HEK293 (cell line): Measurements from ENCODE around the gene DPEP1.

Source experiments
- EGR2 ChIP-seq: fragments of 450-650 bp; formaldehyde crosslinking; IDR thresholded peaks from 2 replicates; pipeline ENCODE4 v1.5.1; 2016; ENCODE audit warnings: low read depth, missing biosample characterization, missing genetic modification characterization
- MEIS1 ChIP-seq: sonication (generic); formaldehyde crosslinking; IDR thresholded peaks from 2 replicates; pipeline ENCODE4 v1.8.1; 2022; ENCODE audit warnings: missing genetic modification reagents, mild to moderate bottlenecking, borderline replicate concordance
- ZNF121 ChIP-seq: fragments of 450-650 bp; formaldehyde crosslinking; IDR thresholded peaks from 2 replicates; pipeline ENCODE4 v1.5.1; 2016; ENCODE audit warnings: missing biosample characterization, missing genetic modification characterization
- TF ChIP-seq, protein P1 (sequence below): fragments of 450-650 bp; formaldehyde crosslinking; IDR thresholded peaks from 2 replicates; pipeline ENCODE4 v1.5.1; 2016; ENCODE audit warnings: missing biosample characterization, missing genetic modification characterization

DNA sequence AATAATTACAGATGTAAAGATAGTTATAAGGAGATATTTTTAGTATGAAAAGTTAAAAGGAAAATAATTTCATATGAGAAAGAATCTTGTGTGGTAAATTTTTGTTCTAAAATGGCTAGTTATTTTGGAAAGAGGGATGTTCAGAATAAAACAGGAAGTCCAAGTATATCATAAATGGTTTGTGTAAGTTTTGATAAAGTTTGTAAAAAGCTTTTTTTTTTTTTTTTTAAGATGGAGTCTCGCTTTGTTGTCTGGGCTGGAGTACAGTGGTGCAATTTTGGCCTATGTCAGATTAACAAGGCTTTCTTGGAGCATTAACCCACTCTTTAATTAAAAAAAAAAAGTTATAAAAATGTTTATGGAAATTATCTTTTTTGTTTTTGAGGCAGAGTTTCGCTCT is 64.8 kb downstream of the DPEP1 start:
- TF ChIP-seq, protein P1, sequence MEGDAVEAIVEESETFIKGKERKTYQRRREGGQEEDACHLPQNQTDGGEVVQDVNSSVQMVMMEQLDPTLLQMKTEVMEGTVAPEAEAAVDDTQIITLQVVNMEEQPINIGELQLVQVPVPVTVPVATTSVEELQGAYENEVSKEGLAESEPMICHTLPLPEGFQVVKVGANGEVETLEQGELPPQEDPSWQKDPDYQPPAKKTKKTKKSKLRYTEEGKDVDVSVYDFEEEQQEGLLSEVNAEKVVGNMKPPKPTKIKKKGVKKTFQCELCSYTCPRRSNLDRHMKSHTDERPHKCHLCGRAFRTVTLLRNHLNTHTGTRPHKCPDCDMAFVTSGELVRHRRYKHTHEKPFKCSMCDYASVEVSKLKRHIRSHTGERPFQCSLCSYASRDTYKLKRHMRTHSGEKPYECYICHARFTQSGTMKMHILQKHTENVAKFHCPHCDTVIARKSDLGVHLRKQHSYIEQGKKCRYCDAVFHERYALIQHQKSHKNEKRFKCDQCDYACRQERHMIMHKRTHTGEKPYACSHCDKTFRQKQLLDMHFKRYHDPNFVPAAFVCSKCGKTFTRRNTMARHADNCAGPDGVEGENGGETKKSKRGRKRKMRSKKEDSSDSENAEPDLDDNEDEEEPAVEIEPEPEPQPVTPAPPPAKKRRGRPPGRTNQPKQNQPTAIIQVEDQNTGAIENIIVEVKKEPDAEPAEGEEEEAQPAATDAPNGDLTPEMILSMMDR (tag by site-specific recombination), result no peak
- TF ChIP-seq EGR2, result no peak
- TF ChIP-seq ZNF121 (tag by site-specific recombination), result no peak
- TF ChIP-seq MEIS1 (CRISPR knock-in tag), result no peak
